ENCODE measurements around the gene UBAC1.

Gene UBAC1

GRCh38 chr9:135901826-135902225, 59.3 kb downstream of the UBAC1 start:
- Histone ChIP-seq H3K27me3 (ENCODE audit: insufficient read depth, low read depth) (no peaks in the 10 kb centered on the region), H3K36me3 (ENCODE audit: insufficient read depth) (no peaks in the 10 kb centered on the region), H3K27ac (no peak overlapping the region), H3K4me3 (IDR thresholded peaks at IDR 0.05; ENCODE audit: insufficient read depth, low read depth, low read length) (no peak overlapping the region), H3K79me2 (ENCODE audit: insufficient read depth, low read depth) (peaks cover 67% of the 10 kb centered on the region), H4K20me1 (ENCODE audit: insufficient read depth) (no peaks in the 10 kb centered on the region), H3K4me1 (ENCODE audit: low read depth, poor library complexity, severe bottlenecking) (peaks cover 19% of the 10 kb centered on the region), H2AFZ (ENCODE audit: low read depth) (no peak overlapping the region), H3K9ac (no peak overlapping the region), H3K4me2 (no peak overlapping the region)
- TF ChIP-seq CTCF (conservative IDR thresholded peaks at IDR 0.05; ENCODE audit: low read depth, low read length) = no peak

GRCh38 chr9:135901031-135901758, 60.0 kb downstream of the UBAC1 start:
- Histone ChIP-seq H3K4me1 (ENCODE audit: low read depth, poor library complexity, severe bottlenecking) (peaks cover 17% of the 10 kb centered on the region), H3K36me3 (ENCODE audit: insufficient read depth) (no peaks in the 10 kb centered on the region), H3K9ac (no peak overlapping the region), H3K27me3 (ENCODE audit: insufficient read depth, low read depth) (no peaks in the 10 kb centered on the region), H3K4me2 (no peak overlapping the region), H2AFZ (ENCODE audit: low read depth) (no peak overlapping the region), H4K20me1 (ENCODE audit: insufficient read depth) (no peaks in the 10 kb centered on the region), H3K79me2 (ENCODE audit: insufficient read depth, low read depth) (peaks cover 64% of the 10 kb centered on the region), H3K4me3 (IDR thresholded peaks at IDR 0.05; ENCODE audit: insufficient read depth, low read depth, low read length) (no peak overlapping the region), H3K27ac (no peak overlapping the region)
- no peak for TF ChIP-seq CTCF (conservative IDR thresholded peaks at IDR 0.05; ENCODE audit: low read depth, low read length)

- TF ChIP-seq CTCF (conservative IDR thresholded peaks at IDR 0.05; ENCODE audit: low read depth, low read length) = no peak
- H3K4me3 ChIP-seq (IDR thresholded peaks at IDR 0.05; ENCODE audit: insufficient read depth, low read depth, low read length) = no peak overlapping the region
- no peak overlapping the region for H2AFZ ChIP-seq (ENCODE audit: low read depth)
- H3K36me3 ChIP-seq (ENCODE audit: insufficient read depth) = no peaks in the 10 kb centered on the region
- H3K79me2 ChIP-seq (ENCODE audit: insufficient read depth, low read depth) = peaks cover 66% of the 10 kb centered on the region; the same call in 1 of the 2 replicates
- no peaks in the 10 kb centered on the region for H3K27me3 ChIP-seq (ENCODE audit: insufficient read depth, low read depth)
- H3K4me2 ChIP-seq = peak overlapping the region; percentile 31; the same call in 1 of the 2 replicates
- H4K20me1 ChIP-seq (ENCODE audit: insufficient read depth) = no peaks in the 10 kb centered on the region
- no peak overlapping the region for H3K27ac ChIP-seq
- H3K9ac ChIP-seq = no peak overlapping the region
- peaks cover 13% of the 10 kb centered on the region for H3K4me1 ChIP-seq (ENCODE audit: low read depth, poor library complexity, severe bottlenecking)
Measured at GRCh38 chr9:135898634-135899407, 62.4 kb downstream of the UBAC1 start.

GRCh38 chr9:135896626-135897025, 64.5 kb downstream of the UBAC1 start:
- Histone ChIP-seq H3K4me1 (ENCODE audit: low read depth, poor library complexity, severe bottlenecking) (peaks cover 13% of the 10 kb centered on the region), H3K79me2 (ENCODE audit: insufficient read depth, low read depth) (peaks cover 65% of the 10 kb centered on the region), H3K27ac (no peak overlapping the region), H3K9ac (no peak overlapping the region), H4K20me1 (ENCODE audit: insufficient read depth) (0 out of 2 replicates have a peak, but pooled peaks cover 2% of the 10 kb centered on the region), H3K4me2 (no peak overlapping the region), H3K27me3 (ENCODE audit: insufficient read depth, low read depth) (no peaks in the 10 kb centered on the region), H3K36me3 (ENCODE audit: insufficient read depth) (no peaks in the 10 kb centered on the region), H2AFZ (ENCODE audit: low read depth) (no peak overlapping the region), H3K4me3 (IDR thresholded peaks at IDR 0.05; ENCODE audit: insufficient read depth, low read depth, low read length) (no peak overlapping the region)
- no peak for TF ChIP-seq CTCF (conservative IDR thresholded peaks at IDR 0.05; ENCODE audit: low read depth, low read length)

Data from KMS-11 (cell line).